Ascending aorta (tissue), 2 donors: ENCODE data around the gene LALBA. TPM values are rescaled to one million over a fixed set of nuclear protein-coding genes. Genes with fewer than 3 reads are reported as not detected.

ENCODE experiments used
- DNase-seq, 2 donors: peaks; one replicate each; pipeline ENCODE4 v3.0.0-alpha.2; 2019; ENCODE audit warnings: low spot score in 2 of 2
- H3K27ac ChIP-seq, 2 donors: fragments of 200-600 bp; sonication (generic); one replicate each; pipeline ENCODE4 v1.5.1; 2016 to 2017; ENCODE audit warnings: mild to moderate bottlenecking in 1 of 2
- H3K27me3 ChIP-seq: fragments of 200-600 bp; sonication (generic); one replicate; pipeline ENCODE4 v1.5.1; 2017
- H3K36me3 ChIP-seq, 2 donors: fragments of 200-600 bp; sonication (generic); one replicate each; pipeline ENCODE4 v1.5.1; 2016
- H3K4me1 ChIP-seq, 2 donors: fragments of 200-600 bp; sonication (generic); one replicate each; pipeline ENCODE4 v1.5.1; 2016 to 2017; ENCODE audit warnings: mild to moderate bottlenecking in 1 of 2
- H3K4me3 ChIP-seq, 2 donors: fragments of 200-600 bp; sonication (generic); one replicate each; pipeline ENCODE4 v1.5.1; 2016 to 2017; ENCODE audit warnings: mild to moderate bottlenecking in 1 of 2
- H3K9me3 ChIP-seq, 2 donors: fragments of 200-600 bp; sonication (generic); one replicate each; pipeline ENCODE4 v1.5.1; 2016
- intact Hi-C: fragments of 100-400 bp; cut with DNase I; formaldehyde crosslinking; loops from one replicate; pipeline ENCODE4 v1.15.1; 2023
- total RNA-seq: library from RNA; depleted of rRNA; stranded (reverse); fragments of >200 nt; gene quantifications from one replicate; pipeline ENCODE4 v1.1.0, GENCODE V29; 2016
- TF ChIP-seq, protein P1 (sequence below), 3 experiments: fragments of 200-600 bp in 2 of 3; fragments of 450-650 bp in 1 of 3; sonication (generic) in 2 of 3; IDR thresholded peaks; one replicate each; pipeline ENCODE4 v1.5.1; 2016 to 2019; ENCODE audit warnings: antibody characterized with exemption in 3 of 3, mild to moderate bottlenecking in 1 of 3, moderate library complexity in 1 of 3

The LALBA gene
- total RNA-seq, result not detected

DNA sequence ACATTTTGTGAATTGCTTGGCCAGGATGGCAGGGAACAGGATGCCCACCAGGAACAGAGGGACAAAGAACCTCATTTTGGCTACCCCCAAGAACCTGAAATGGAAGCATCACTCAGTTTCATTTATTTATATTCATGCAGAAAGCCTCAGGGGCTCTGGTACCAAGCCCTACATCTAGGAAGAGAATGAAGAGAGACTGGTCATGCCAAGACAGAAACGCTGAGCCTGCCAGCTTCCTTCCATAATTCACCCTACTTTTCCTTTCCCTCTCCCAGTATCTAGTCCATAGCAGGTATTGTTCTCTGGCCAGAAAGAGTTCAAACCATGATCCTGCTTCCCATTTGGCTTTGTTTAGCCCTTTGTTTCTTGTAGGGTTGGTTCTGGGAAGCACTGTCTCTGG, at the start of gene LALBA:
Gene LALBA (minus strand): TSS at position 101 of the 400 bp plus-strand sequence. CDS start 26 bp downstream, at position 75.
- intact Hi-C loops, result no loop called here
- DNase-seq, result no peak
- H3K9me3 ChIP-seq, result no peaks in the 10 kb centered on the region
- H3K36me3 ChIP-seq, result no peaks in the 10 kb centered on the region
- no peak within 1 kb of the TSS for H3K4me3 ChIP-seq
- H3K27me3 ChIP-seq, result no peaks in the 10 kb centered on the region
- H3K27ac ChIP-seq, result no peak within 1 kb of the TSS
- TF ChIP-seq, protein P1, sequence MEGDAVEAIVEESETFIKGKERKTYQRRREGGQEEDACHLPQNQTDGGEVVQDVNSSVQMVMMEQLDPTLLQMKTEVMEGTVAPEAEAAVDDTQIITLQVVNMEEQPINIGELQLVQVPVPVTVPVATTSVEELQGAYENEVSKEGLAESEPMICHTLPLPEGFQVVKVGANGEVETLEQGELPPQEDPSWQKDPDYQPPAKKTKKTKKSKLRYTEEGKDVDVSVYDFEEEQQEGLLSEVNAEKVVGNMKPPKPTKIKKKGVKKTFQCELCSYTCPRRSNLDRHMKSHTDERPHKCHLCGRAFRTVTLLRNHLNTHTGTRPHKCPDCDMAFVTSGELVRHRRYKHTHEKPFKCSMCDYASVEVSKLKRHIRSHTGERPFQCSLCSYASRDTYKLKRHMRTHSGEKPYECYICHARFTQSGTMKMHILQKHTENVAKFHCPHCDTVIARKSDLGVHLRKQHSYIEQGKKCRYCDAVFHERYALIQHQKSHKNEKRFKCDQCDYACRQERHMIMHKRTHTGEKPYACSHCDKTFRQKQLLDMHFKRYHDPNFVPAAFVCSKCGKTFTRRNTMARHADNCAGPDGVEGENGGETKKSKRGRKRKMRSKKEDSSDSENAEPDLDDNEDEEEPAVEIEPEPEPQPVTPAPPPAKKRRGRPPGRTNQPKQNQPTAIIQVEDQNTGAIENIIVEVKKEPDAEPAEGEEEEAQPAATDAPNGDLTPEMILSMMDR (IDR thresholded peaks at IDR 0.05), result no peak
- no peaks in the 10 kb centered on the region for H3K4me1 ChIP-seq

DNA sequence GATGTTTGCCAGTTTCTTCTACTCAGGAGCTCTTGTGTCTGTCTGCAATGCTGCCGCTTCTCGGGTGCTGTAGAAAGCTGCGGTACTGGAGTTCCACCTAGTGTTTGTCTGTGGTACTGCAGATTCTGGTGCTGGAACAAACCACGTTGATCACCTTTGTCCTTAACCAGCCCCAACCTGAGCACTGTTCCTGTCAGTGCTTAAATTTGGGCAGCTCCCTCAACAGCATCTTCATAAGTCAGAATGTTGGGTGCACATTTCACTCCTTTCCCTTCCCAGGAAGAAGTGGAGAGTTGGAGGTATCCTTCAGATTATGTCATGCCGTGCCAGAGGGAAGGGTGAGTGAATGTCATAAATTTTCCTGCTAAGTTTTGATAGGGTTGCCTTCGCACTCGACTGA, 48.7 kb upstream of the LALBA start:
- H3K27ac ChIP-seq, result no peak overlapping the region
- no peak overlapping the region for H3K4me3 ChIP-seq
- no peaks in the 10 kb centered on the region for H3K36me3 ChIP-seq
- TF ChIP-seq, protein P1 (IDR thresholded peaks at IDR 0.05), result peak; percentile 70 to 95 (median 93)
- no peaks in the 10 kb centered on the region for H3K27me3 ChIP-seq
- no peaks in the 10 kb centered on the region for H3K4me1 ChIP-seq
- intact Hi-C loops, result no loop called here
- peaks cover 0 to 2% of the 10 kb centered on the region in 2 donors for H3K9me3 ChIP-seq
- peak in 1 of 2 donors; percentile 78 for DNase-seq

DNA sequence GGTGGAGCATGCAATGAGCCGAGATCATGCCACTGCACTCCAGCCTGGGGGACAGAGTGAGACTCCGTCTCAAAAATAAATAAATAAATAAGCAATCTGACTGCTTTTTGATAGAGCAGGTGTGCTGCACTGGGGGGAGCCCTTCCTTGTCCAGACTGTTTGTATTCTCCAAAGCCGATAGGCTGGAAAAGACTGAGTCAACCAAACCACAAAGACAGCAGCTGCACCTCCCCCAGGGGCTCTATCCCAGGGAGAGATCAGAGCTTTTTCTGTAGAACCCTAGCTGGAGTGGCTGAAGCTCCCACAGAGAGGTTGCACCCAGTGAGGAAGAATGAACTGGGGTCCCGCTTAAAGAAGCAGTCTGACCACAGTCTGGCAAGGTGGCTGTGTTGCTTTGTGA, 45.8 kb upstream of the LALBA start:
- intact Hi-C loops, result no loop called here
- H3K9me3 ChIP-seq, result peaks cover 4 to 6% of the 10 kb centered on the region in 2 donors
- no peak overlapping the region for H3K4me3 ChIP-seq
- no peaks in the 10 kb centered on the region for H3K4me1 ChIP-seq
- no peak for DNase-seq
- H3K27ac ChIP-seq, result no peak overlapping the region
- no peaks in the 10 kb centered on the region for H3K36me3 ChIP-seq
- H3K27me3 ChIP-seq, result no peaks in the 10 kb centered on the region
- TF ChIP-seq, protein P1 (IDR thresholded peaks at IDR 0.05), result no peak

DNA sequence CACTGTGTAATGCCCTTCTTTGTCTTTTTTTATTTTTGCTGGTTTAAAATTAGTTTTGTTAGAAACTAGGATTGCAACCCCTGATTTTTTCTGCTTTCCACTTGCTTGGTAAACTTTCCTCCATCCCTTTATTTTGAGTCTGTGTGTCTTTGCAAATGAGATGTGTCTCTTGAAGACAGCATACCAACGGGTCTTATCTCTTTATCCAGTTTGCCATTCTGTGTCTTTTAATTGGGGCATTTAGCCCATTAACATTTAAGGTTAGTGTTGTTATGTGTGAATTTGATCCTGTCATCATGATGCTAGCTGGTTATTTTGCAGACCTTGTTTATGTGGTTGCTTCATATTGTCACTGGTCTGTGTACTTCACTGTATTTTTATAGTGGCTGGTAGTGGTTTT, 43.5 kb upstream of the LALBA start:
- Histone ChIP-seq H3K36me3 (no peaks in the 10 kb centered on the region), H3K27ac (no peak overlapping the region), H3K4me3 (no peak overlapping the region), H3K4me1 (no peaks in the 10 kb centered on the region), H3K27me3 (no peaks in the 10 kb centered on the region), H3K9me3 (peaks cover 4 to 6% of the 10 kb centered on the region in 2 donors)
- intact Hi-C loops, result no loop called here
- TF ChIP-seq, protein P1 (IDR thresholded peaks at IDR 0.05), result no peak
- no peak for DNase-seq

DNA sequence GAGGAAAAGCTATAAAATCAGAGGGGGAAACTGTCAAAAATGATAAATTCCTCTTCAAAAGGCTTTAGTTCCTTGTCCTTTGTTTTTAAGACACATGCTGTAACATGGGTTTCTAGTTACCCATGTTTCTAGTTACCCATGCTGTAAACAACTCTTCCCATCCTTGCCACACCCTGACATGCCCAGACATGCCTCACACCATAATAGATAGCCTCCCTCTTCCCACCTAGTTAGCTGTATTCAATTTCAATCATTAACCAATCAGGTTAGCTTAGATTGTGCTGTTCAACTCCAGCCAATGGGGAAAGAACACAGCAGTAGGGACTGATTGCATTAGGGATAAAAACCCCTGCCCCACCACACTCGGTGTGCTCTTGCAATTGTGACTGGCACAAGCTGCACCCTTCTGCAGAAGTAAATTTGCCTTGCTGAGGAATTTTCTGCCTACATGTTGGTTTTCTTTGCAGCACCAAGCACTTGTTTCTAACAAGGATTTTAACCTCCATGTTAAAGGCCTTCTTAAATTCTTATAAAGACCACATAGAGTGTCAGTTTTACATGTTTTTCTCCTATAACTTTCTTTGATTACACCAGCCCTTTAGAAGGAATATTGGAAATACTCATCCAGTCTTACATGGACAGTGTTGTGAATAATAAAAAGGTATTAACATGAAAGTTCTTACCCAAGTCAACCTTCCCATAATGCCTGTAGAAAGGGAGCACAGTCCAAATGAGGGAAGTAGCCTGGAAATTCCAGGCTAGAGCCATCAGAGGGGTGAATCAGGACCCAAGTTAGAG, 32.5 kb upstream of the LALBA start:
- Histone ChIP-seq H3K27ac (no peak overlapping the region), H3K9me3 (peaks cover 0 to 22% of the 10 kb centered on the region in 2 donors), H3K4me1 (no peaks in the 10 kb centered on the region), H3K36me3 (no peaks in the 10 kb centered on the region), H3K27me3 (no peaks in the 10 kb centered on the region), H3K4me3 (no peak overlapping the region)
- DNase-seq, result no peak
- TF ChIP-seq, protein P1 (IDR thresholded peaks at IDR 0.05), result no peak
- intact Hi-C loops, result no loop called here
